Thymus (tissue), 11 donors: ENCODE results near the gene PDZD2. TPM values are rescaled to one million over a fixed set of nuclear protein-coding genes. Genes with fewer than 3 reads are reported as not detected.
A peak's percentile ranks its signal among the peaks of the same experiment; 100 is the strongest.
"Not testable (repeated sequence)": the region's sequence is repeated elsewhere in the genome, so short reads cannot be mapped to it uniquely, and the experiment has no call there.

Source experiments
- DNase-seq, 9 donors: peaks; one replicate each; pipeline ENCODE4 v3.0.0-alpha.2; 2013; ENCODE audit warnings: low spot score in 9 of 9, low read depth in 6 of 9, missing footprints in 1 of 9
- H3K27ac ChIP-seq, 2 donors: one replicate each; pipeline ENCODE4 v1.5.1; 2013; ENCODE audit warnings: control low read depth in 1 of 2, low read depth in 1 of 2, low read length in 1 of 2, mild to moderate bottlenecking in 1 of 2, moderate library complexity in 1 of 2
- H3K27me3 ChIP-seq, 2 donors: one replicate each; pipeline ENCODE4 v1.5.1; 2013; ENCODE audit warnings: low read length in 1 of 2; ENCODE audit not compliant: control insufficient read depth in 2 of 2, insufficient read depth in 1 of 2
- H3K36me3 ChIP-seq, 2 donors: one replicate each; pipeline ENCODE4 v1.5.1; 2013; ENCODE audit warnings: low read length in 1 of 2, mild to moderate bottlenecking in 1 of 2, moderate library complexity in 1 of 2; ENCODE audit not compliant: control insufficient read depth in 2 of 2, insufficient read depth in 2 of 2
- H3K4me1 ChIP-seq, 2 donors: one replicate each; pipeline ENCODE4 v1.5.1; 2013; ENCODE audit warnings: low read length in 2 of 2; ENCODE audit not compliant: control insufficient read depth in 2 of 2, insufficient read depth in 2 of 2
- H3K4me3 ChIP-seq, 2 donors: one replicate each; pipeline ENCODE4 v1.5.1; 2013; ENCODE audit warnings: low read length in 2 of 2, control low read depth in 1 of 2, mild to moderate bottlenecking in 1 of 2
- H3K9me3 ChIP-seq, 2 donors: one replicate each; pipeline ENCODE4 v1.5.1; 2013; ENCODE audit warnings: low read length in 1 of 2, mild to moderate bottlenecking in 1 of 2; ENCODE audit not compliant: control insufficient read depth in 2 of 2, insufficient read depth in 1 of 2
- WGBS: extraction: QIAGEN DNeasy Blood & Tissue Kit; methylation state at CpG from one replicate; pipeline ENCODE4 v1.1.7; 2013; 5-methylcytosine and 5-hydroxymethylcytosine counted together
- polyA plus RNA-seq: library from polyadenylated mRNA; stranded (reverse); fragments of 200-250 nt; gene quantifications from one replicate; pipeline ENCODE4 v1.2.3, GENCODE V29; 2013
- total RNA-seq: library from RNA; stranded (reverse); fragments of 120-200 nt; gene quantifications from one replicate; pipeline ENCODE4 v1.2.4, GENCODE V29; 2013
- donor health status: healthy.

The PDZD2 gene
- total and polyA plus RNA-seq, 2 donors = 4.4 to 6.8 TPM

GRCh38 chr5:31691408-31691807 lies 52.5 kb downstream of the PDZD2 start:
- DNase-seq, H3K36me3 ChIP-seq, H3K27me3 ChIP-seq, H3K4me3 ChIP-seq, H3K27ac ChIP-seq, H3K4me1 ChIP-seq, H3K9me3 ChIP-seq: not testable (repeated sequence)
- WGBS = 97% methylated on average over 6 of the region's 6 CpGs

GRCh38 chr5:31692561-31693221 lies 53.8 kb downstream of the PDZD2 start:
- DNase-seq = no peak
- Histone ChIP-seq H3K4me1 (no peaks in the 10 kb centered on the region), H3K4me3 (no peak overlapping the region), H3K9me3 (no peaks in the 10 kb centered on the region), H3K27ac (no peak overlapping the region), H3K36me3 (no peaks in the 10 kb centered on the region), H3K27me3 (no peaks in the 10 kb centered on the region)
- WGBS = 91% methylated on average over 17 of the region's 17 CpGs

- H3K27me3 ChIP-seq = no peaks in the 10 kb centered on the region
- DNase-seq = no peak
- WGBS = 88% methylated on average over 7 of the region's 7 CpGs
- no peak overlapping the region for H3K27ac ChIP-seq
- no peaks in the 10 kb centered on the region for H3K4me1 ChIP-seq
- H3K4me3 ChIP-seq = no peak overlapping the region
- H3K36me3 ChIP-seq = no peaks in the 10 kb centered on the region
- H3K9me3 ChIP-seq = no peaks in the 10 kb centered on the region
Observed at GRCh38 chr5:31698673-31699072, 59.7 kb downstream of the PDZD2 start.

GRCh38 chr5:31701642-31702299 lies 62.8 kb downstream of the PDZD2 start:
- 74% methylated on average over 11 of the region's 11 CpGs for WGBS
- Histone ChIP-seq H3K36me3 (no peaks in the 10 kb centered on the region), H3K4me3 (no peak overlapping the region), H3K27ac (no peak overlapping the region), H3K27me3 (no peaks in the 10 kb centered on the region), H3K9me3 (no peaks in the 10 kb centered on the region), H3K4me1 (no peaks in the 10 kb centered on the region)
- DNase-seq = no peak

- DNase-seq = no peak
- no peaks in the 10 kb centered on the region for H3K9me3 ChIP-seq
- 90% methylated on average over 2 of the region's 2 CpGs for whole genome bisulfite sequencing
- no peaks in the 10 kb centered on the region for H3K4me1 ChIP-seq
- no peak overlapping the region for H3K4me3 ChIP-seq
- H3K27me3 ChIP-seq = no peaks in the 10 kb centered on the region
- H3K27ac ChIP-seq = peak overlapping the region in 1 of 2 donors; percentile 18
- no peaks in the 10 kb centered on the region for H3K36me3 ChIP-seq
Observed at GRCh38 chr5:31702712-31703111, 63.8 kb downstream of the PDZD2 start.

- no peaks in the 10 kb centered on the region for H3K27me3 ChIP-seq
- H3K9me3 ChIP-seq = no peaks in the 10 kb centered on the region
- 98% methylated on average over 1 of the region's 1 CpG for WGBS
- no peak overlapping the region for H3K27ac ChIP-seq
- no peak overlapping the region for H3K4me3 ChIP-seq
- H3K36me3 ChIP-seq = no peaks in the 10 kb centered on the region
- no peaks in the 10 kb centered on the region for H3K4me1 ChIP-seq
- DNase-seq = no peak
Observed at GRCh38 chr5:31703757-31704156, 64.8 kb downstream of the PDZD2 start.

- Histone ChIP-seq H3K36me3 (no peaks in the 10 kb centered on the region), H3K4me3 (no peak overlapping the region), H3K9me3 (no peaks in the 10 kb centered on the region), H3K27ac (no peak overlapping the region), H3K4me1 (no peaks in the 10 kb centered on the region), H3K27me3 (no peaks in the 10 kb centered on the region)
- DNase-seq = no peak
- 93% methylated on average over 4 of the region's 4 CpGs for WGBS
Observed at GRCh38 chr5:31706186-31706585, 67.3 kb downstream of the PDZD2 start.

- DNase-seq = no peak
- no peak overlapping the region for H3K27ac ChIP-seq
- no peaks in the 10 kb centered on the region for H3K9me3 ChIP-seq
- H3K27me3 ChIP-seq = no peaks in the 10 kb centered on the region
- H3K36me3 ChIP-seq = no peaks in the 10 kb centered on the region
- peaks cover 0 to 2% of the 10 kb centered on the region in 2 donors for H3K4me1 ChIP-seq
- 82% methylated on average over 4 of the region's 4 CpGs for WGBS
- no peak overlapping the region for H3K4me3 ChIP-seq
Observed at GRCh38 chr5:31707329-31707728, 68.4 kb downstream of the PDZD2 start.

- Histone ChIP-seq H3K36me3 (no peaks in the 10 kb centered on the region), H3K27ac (no peak overlapping the region), H3K27me3 (no peaks in the 10 kb centered on the region), H3K4me1 (peaks cover 0 to 2% of the 10 kb centered on the region in 2 donors), H3K9me3 (no peaks in the 10 kb centered on the region), H3K4me3 (no peak overlapping the region)
- 93% methylated on average over 5 of the region's 5 CpGs for WGBS
- DNase-seq = no peak
Observed at GRCh38 chr5:31708089-31708488, 69.2 kb downstream of the PDZD2 start.
